ENCODE results near the gene WNK3.

The WNK3 gene

DNA sequence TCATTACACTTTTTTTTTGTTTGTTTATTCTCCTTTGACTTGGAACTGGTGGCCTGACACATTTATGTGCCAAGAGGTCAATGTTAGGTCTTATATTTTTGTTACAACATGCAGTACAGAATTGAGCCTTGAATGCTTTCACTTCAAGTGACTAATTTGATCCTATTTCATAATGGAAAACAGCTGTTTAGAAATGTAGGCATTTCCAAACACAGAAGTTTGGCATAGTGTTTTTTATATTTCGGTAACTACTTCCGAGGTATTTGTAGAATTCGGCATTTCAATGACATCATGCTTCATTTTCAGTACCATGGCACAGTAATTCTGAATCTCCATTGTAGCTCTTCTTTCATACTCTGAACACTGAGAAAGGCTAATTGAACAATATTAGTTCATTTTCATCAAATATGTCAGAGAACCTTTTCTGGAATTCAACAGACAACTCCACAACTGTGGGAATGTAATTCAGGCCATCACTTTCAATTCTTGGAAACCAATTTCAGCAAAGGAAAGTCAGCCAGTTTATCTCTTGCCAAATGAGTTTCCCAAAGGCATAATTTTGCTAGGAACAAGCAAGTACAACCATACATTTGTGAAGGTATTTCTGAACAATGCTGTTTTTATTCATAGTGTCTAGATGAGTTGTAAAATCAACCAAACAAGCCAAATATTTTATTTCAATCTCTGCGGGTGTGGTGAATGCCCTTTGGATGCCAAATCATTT lies 186.2 kb downstream of the WNK3 start:
- no peak for DNase-seq (ENCODE audit: low spot score)

GRCh38 chrX:54171091-54171490 lies 186.8 kb downstream of the WNK3 start:
- DNase-seq (ENCODE audit: low spot score): no peak
- TF ChIP-seq CTCF (IDR thresholded peaks at IDR 0.05; ENCODE audit: extremely low read depth, missing control alignments): no peak

More for the DNA sequence above, 186.2 kb downstream of the WNK3 start:
- no peak for TF ChIP-seq CTCF (IDR thresholded peaks at IDR 0.05; ENCODE audit: extremely low read depth, missing control alignments)

- DNase-seq (ENCODE audit: low spot score): no peak
- TF ChIP-seq CTCF (IDR thresholded peaks at IDR 0.05; ENCODE audit: extremely low read depth, missing control alignments): no peak
These were observed 190.9 kb downstream of the WNK3 start for GRCh38 chrX:54166915-54167314.

DNA sequence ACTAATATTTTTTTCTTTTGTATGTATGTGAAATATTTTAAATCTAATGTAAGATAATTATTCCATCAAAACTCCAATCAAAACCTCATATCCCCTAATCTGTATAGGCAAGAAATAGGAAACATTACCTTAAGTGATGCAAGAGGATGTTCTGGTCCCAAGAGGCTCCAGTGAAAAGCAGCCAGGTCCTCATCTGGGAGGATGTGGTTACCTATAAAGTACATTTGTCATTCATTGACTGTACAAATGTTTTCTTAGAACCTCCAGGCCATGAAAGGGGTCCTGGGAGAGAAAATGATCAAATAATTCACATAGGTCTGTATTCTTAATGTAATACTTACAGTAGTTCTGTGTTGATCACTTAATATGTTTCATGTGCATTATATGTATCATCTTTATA lies 200.3 kb downstream of the WNK3 start:
- no peak for DNase-seq (ENCODE audit: low spot score)

More for the DNA sequence above, 200.3 kb downstream of the WNK3 start:
- no peak for TF ChIP-seq CTCF (IDR thresholded peaks at IDR 0.05; ENCODE audit: extremely low read depth, missing control alignments)
